A673 (cell line): ENCODE measurements around the gene SGCD. TPM values are rescaled to one million over a fixed set of nuclear protein-coding genes. Genes with fewer than 3 reads are reported as not detected.

Source experiments
- BruUV-seq: library from RNA; stranded (reverse); fragments of 400-500 nt; replicated peaks from 2 replicates; lab custom pipeline; 2021; lab: Mats Ljungman, UMichigan
- CTCF ChIA-PET: fragments of 300-600 bp; sonication (Branson Sonifier 250); formaldehyde crosslinking; loops from one replicate; lab custom pipeline; 2022; ENCODE audit warnings: antibody characterized with exemption; lab: Charles Lee
- POLR2A ChIA-PET: fragments of 300-600 bp; sonication (Branson Sonifier 250); formaldehyde crosslinking; loops from one replicate; lab custom pipeline; 2022; ENCODE audit warnings: antibody characterized with exemption; ENCODE audit not compliant: low non-redundant PET; lab: Charles Lee
- DNase-seq: peaks from one replicate; pipeline ENCODE4 v3.0.0-alpha.2; 2015; ENCODE audit warnings: low spot score
- H3K27ac ChIP-seq: fragments of 200-600 bp; sonication (generic); 2 replicates; pipeline ENCODE4 v1.5.1; 2016; ENCODE audit warnings: mixed run types, low read depth, mild to moderate bottlenecking, mixed read lengths, antibody characterized with exemption, low read length; ENCODE audit not compliant: poor library complexity, severe bottlenecking
- H3K27me3 ChIP-seq: fragments of 200-600 bp; sonication (generic); replicated peaks from 2 replicates; pipeline ENCODE4 v1.6.1; 2017; ENCODE audit warnings: mixed run types, low read depth, mild to moderate bottlenecking, mixed read lengths, antibody characterized with exemption, low read length; ENCODE audit not compliant: insufficient read depth, poor library complexity
- H3K36me3 ChIP-seq: fragments of 200-600 bp; sonication (generic); 2 replicates; pipeline ENCODE4 v1.6.1; 2016; ENCODE audit warnings: mixed run types, mild to moderate bottlenecking, mixed read lengths, antibody characterized with exemption, low read length; ENCODE audit not compliant: insufficient read depth, poor library complexity, severe bottlenecking
- H3K4me1 ChIP-seq: fragments of 200-600 bp; sonication (generic); 2 replicates; pipeline ENCODE4 v1.6.1; 2017; ENCODE audit warnings: mixed run types, mild to moderate bottlenecking, mixed read lengths, antibody characterized with exemption, low read length; ENCODE audit not compliant: insufficient read depth, poor library complexity, severe bottlenecking
- H3K4me3 ChIP-seq: fragments of 200-600 bp; sonication (generic); 2 replicates; pipeline ENCODE4 v1.5.1; 2016; ENCODE audit warnings: low read depth, mixed run types, mild to moderate bottlenecking, mixed read lengths, low read length; ENCODE audit not compliant: poor library complexity, severe bottlenecking
- H3K9me3 ChIP-seq: fragments of 200-600 bp; sonication (generic); 2 replicates; pipeline ENCODE4 v1.6.1; 2016; ENCODE audit warnings: mixed run types, low read depth, mild to moderate bottlenecking, mixed read lengths, antibody characterized with exemption, low read length; ENCODE audit not compliant: poor library complexity, severe bottlenecking
- CTCF ChIP-seq: fragments of 300-800, 200-600 bp; sonication (generic); conservative IDR thresholded peaks from 2 replicates; pipeline ENCODE4 v1.5.1; 2017; ENCODE audit warnings: low read depth, mild to moderate bottlenecking, antibody characterized with exemption, low read length, moderate library complexity, mixed read lengths
- EZH2 ChIP-seq: fragments of 200-600 bp; sonication (generic); IDR thresholded peaks from 2 replicates; pipeline ENCODE4 v1.6.1; 2017; ENCODE audit warnings: borderline replicate concordance, low read depth, mild to moderate bottlenecking, mixed read lengths, antibody characterized with exemption, low read length; ENCODE audit not compliant: poor library complexity, severe bottlenecking
- intact Hi-C: fragments of 100-400 bp; cut with micrococcal nuclease; formaldehyde crosslinking; loops from one replicate; pipeline ENCODE4 v1.10.0; 2022; ENCODE audit not compliant: unreplicated experiment
- total RNA-seq: library from RNA; stranded (reverse); gene quantifications from 2 replicates; pipeline ENCODE4 v1.2.3, GENCODE V29; 2021

SGCD gene
- total RNA-seq, 1 experiment from 2014 or later, result 0.17 TPM

GRCh38 chr5:156762771-156763170, 435.8 kb downstream of the SGCD start:
- CTCF ChIA-PET, result no interaction called here

GRCh38 chr5:156764176-156764971, 437.4 kb downstream of the SGCD start:
- no peak for TF ChIP-seq CTCF
- TF ChIP-seq EZH2, result no peak
- H3K9me3 ChIP-seq, result no peaks in the 10 kb centered on the region
- H3K27ac ChIP-seq, result no peak overlapping the region
- no peaks in the 10 kb centered on the region for H3K4me1 ChIP-seq
- DNase-seq, result no peak
- intact Hi-C loops, result no loop called here
- no peak overlapping the region for H3K4me3 ChIP-seq
- POLR2A ChIA-PET, result no interaction called here
- CTCF ChIA-PET, result no interaction called here
- H3K36me3 ChIP-seq, result no peaks in the 10 kb centered on the region
- BruUV-seq, result no TSS peak
- no peaks in the 10 kb centered on the region for H3K27me3 ChIP-seq

More at GRCh38 chr5:156762771-156763170, 435.8 kb downstream of the SGCD start:
- intact Hi-C loops, result no loop called here
- H3K36me3 ChIP-seq, result no peaks in the 10 kb centered on the region
- H3K27me3 ChIP-seq, result no peaks in the 10 kb centered on the region
- no TSS peak for BruUV-seq
- H3K9me3 ChIP-seq, result no peaks in the 10 kb centered on the region
- no peak overlapping the region for H3K4me3 ChIP-seq
- H3K4me1 ChIP-seq, result no peaks in the 10 kb centered on the region
- no peak overlapping the region for H3K27ac ChIP-seq
- POLR2A ChIA-PET, result no interaction called here
- TF ChIP-seq CTCF (no peak), EZH2 (no peak)
- DNase-seq, result no peak

- TF ChIP-seq EZH2 (no peak), CTCF (no peak)
- POLR2A ChIA-PET, result no interaction called here
- H3K4me1 ChIP-seq, result no peaks in the 10 kb centered on the region
- intact Hi-C loops, result no loop called here
- no TSS peak for BruUV-seq
- no peak overlapping the region for H3K27ac ChIP-seq
- no peaks in the 10 kb centered on the region for H3K36me3 ChIP-seq
- CTCF ChIA-PET, result no interaction called here
- no peak for DNase-seq
- H3K4me3 ChIP-seq, result no peak overlapping the region
- H3K9me3 ChIP-seq, result no peaks in the 10 kb centered on the region
- H3K27me3 ChIP-seq, result no peaks in the 10 kb centered on the region
Observed at GRCh38 chr5:156774273-156774672, 447.3 kb downstream of the SGCD start.
